K562 treated with DMSO at 1 percent for 24 hours (cell line): ENCODE data around the gene STRADA. TPM values are rescaled to one million over a fixed set of nuclear protein-coding genes. Genes with fewer than 3 reads are reported as not detected.

Experiments used
- total RNA-seq: library from RNA; unstranded; fragments of 300-600 nt; gene quantifications from 2 replicates; pipeline ENCODE4 v1.2.3, GENCODE V29; 2022; ENCODE audit warnings: low read depth; ENCODE audit not compliant: insufficient read depth

STRADA gene
- total RNA-seq = 45.4 and 47.0 TPM in 2 replicates

GRCh38 chr17:63741408-63742173 lies at the start of gene STRADA:
Gene STRADA, minus strand, starts transcription at chr17:63741799. Its CDS starts 13,430 bp downstream, at chr17:63728369.

GRCh38 chr17:63774141-63774968 lies 32.8 kb upstream of the STRADA start, which contains the start of gene DDX42:
Gene DDX42, plus strand, starts transcription at chr17:63774170. Its CDS starts 12,880 bp downstream, at chr17:63787050.

GRCh38 chr17:63773272-63774140 lies 31.9 kb upstream of the STRADA start, which contains the start of gene CCDC47:
Gene CCDC47, minus strand, starts transcription at chr17:63773597. Its CDS starts 7,422 bp downstream, at chr17:63766175.

GRCh38 chr17:63699638-63700527 lies 41.7 kb downstream of the STRADA start, which contains the start of gene LIMD2:
Gene LIMD2, minus strand, starts transcription at chr17:63700125. Its CDS starts 827 bp downstream, at chr17:63699298.

Other genes starting within 250 kb of the STRADA start
- gene KCNH6, start 218.4 kb downstream of the STRADA start, total RNA-seq = not detected in 2 replicates
- gene DCAF7, start 191.3 kb downstream of the STRADA start, total RNA-seq = 100.0 and 110 TPM in 2 replicates
- gene TACO1, start 140.9 kb downstream of the STRADA start, total RNA-seq = 50.6 and 57.9 TPM in 2 replicates
- gene MAP3K3, start 119.4 kb downstream of the STRADA start, total RNA-seq = 28.6 and 30.8 TPM in 2 replicates
- gene LIMD2, start 41.7 kb downstream of the STRADA start, total RNA-seq = 6.0 and 9.2 TPM in 2 replicates
- gene CCDC47, start 31.8 kb upstream of the STRADA start, total RNA-seq = 57.2 and 62.5 TPM in 2 replicates
- 37.1 and 46.5 TPM in 2 replicates for gene DDX42, start 32.4 kb upstream of the STRADA start, total RNA-seq
- gene PSMC5, start 85.6 kb upstream of the STRADA start, total RNA-seq = 172 and 182 TPM in 2 replicates
- gene FTSJ3, start 85.9 kb upstream of the STRADA start, total RNA-seq = 26.5 and 33.7 TPM in 2 replicates
- 87.9 and 96.8 TPM in 2 replicates for gene SMARCD2, start 100.9 kb upstream of the STRADA start, total RNA-seq
- gene CSH2, start 131.9 kb upstream of the STRADA start, total RNA-seq = 0.38 and 1.4 TPM in 2 replicates
- not detected in 2 replicates for gene GH2, start 140.1 kb upstream of the STRADA start, total RNA-seq
- not detected in 2 replicates for gene CSH1, start 154.8 kb upstream of the STRADA start, total RNA-seq
- not detected in 2 replicates for gene CSHL1, start 169.5 kb upstream of the STRADA start, total RNA-seq
- gene GH1, start 177.0 kb upstream of the STRADA start, total RNA-seq = not detected in 2 replicates
- 0.27 TPM in 1 of 2 replicates, not detected in the other for gene CD79B, start 190.5 kb upstream of the STRADA start, total RNA-seq
- gene SCN4A, start 231.1 kb upstream of the STRADA start, total RNA-seq = 0.43 and 0.53 TPM in 2 replicates